ENCODE results near the gene TBC1D10B. TPM values are rescaled to one million over a fixed set of nuclear protein-coding genes. Genes with fewer than 3 reads are reported as not detected.

Gene TBC1D10B, protein sequence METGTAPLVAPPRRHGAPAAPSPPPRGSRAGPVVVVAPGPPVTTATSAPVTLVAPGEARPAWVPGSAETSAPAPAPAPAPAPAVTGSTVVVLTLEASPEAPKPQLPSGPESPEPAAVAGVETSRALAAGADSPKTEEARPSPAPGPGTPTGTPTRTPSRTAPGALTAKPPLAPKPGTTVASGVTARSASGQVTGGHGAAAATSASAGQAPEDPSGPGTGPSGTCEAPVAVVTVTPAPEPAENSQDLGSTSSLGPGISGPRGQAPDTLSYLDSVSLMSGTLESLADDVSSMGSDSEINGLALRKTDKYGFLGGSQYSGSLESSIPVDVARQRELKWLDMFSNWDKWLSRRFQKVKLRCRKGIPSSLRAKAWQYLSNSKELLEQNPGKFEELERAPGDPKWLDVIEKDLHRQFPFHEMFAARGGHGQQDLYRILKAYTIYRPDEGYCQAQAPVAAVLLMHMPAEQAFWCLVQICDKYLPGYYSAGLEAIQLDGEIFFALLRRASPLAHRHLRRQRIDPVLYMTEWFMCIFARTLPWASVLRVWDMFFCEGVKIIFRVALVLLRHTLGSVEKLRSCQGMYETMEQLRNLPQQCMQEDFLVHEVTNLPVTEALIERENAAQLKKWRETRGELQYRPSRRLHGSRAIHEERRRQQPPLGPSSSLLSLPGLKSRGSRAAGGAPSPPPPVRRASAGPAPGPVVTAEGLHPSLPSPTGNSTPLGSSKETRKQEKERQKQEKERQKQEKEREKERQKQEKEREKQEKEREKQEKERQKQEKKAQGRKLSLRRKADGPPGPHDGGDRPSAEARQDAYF
- total RNA-seq, result 41.5 and 49.0 TPM in 2 replicates

DNA sequence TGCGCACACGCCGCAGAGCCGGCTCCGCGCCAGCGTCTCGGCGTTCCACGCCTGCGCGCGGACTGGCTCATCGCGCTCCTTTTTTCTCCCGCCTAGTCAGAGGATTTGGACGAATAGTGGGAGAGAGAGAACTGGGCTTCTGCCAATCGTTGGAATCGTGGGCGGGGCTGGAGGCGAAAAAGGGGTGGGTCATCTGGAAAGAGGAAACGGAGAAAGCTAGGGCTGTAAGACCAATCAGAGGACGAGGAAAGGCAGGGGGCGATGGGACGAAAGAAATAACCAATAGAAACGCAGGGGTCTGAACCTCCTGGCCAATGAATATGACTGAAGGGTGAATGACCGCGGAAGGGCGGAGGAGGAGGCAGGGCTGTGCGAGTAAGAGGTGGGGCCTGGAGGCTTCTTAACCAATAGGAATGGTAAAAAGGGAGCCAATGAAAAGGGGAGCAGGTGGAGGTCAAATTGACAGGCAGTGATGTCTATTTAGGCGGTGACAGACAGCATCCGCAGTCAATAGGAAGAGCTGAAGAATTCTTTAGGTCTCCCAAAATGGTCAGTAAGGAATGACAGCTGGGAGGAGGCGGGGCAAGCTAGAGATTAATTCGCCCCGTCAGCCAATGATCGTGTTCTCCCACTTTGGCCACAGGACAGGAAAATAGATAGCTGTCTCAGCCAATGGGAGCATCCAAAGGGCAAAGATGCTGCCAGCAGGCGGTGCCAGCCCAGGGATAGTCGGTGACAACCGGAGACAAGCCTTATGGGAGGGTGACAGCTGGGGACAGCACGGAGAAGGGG is at the start of gene TBC1D10B:
TSS of gene TBC1D10B (minus strand) at position 39 of the 792 bp plus-strand sequence. CDS start 311 bp downstream, outside the sequence.

DNA sequence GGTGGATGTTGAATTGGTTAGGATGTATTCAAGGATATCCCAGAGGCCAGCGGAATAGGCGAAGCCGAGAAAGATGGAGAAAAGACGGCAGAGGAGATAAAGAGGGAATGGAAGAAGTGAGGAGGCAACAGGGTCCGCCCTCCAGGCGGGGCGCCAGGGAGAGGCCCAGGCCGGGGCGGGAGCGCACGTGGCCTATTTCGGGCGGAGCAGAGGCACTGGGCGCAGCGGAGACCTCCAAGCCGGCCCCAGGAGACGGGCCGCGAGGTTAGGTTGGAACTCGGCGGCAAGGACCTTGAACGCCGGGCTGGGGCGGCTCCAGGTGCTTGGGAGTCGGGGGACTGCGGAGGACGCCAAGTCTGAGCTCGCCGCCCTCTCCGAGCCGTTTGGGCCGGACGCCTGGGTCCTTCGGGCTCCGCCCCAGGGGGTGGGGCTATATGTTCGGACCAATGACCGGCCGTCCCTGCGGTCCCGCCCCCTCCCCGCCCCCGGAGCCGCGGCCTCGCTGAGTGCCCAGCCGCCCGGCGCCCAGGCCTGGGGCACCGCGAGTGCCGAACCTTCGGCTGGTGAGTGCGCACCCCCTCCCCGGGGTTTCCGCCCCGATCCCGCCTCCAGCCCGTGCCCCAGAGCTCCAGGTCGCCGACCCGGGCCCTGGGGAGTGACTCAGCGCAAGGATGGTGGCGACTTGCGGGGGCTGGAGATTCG is 37.0 kb upstream of the TBC1D10B start, which contains the start of gene ZNF771:
TSS of gene ZNF771 (plus strand) at position 505 of the 702 bp plus-strand sequence. CDS start 448 bp downstream, outside the sequence.

DNA sequence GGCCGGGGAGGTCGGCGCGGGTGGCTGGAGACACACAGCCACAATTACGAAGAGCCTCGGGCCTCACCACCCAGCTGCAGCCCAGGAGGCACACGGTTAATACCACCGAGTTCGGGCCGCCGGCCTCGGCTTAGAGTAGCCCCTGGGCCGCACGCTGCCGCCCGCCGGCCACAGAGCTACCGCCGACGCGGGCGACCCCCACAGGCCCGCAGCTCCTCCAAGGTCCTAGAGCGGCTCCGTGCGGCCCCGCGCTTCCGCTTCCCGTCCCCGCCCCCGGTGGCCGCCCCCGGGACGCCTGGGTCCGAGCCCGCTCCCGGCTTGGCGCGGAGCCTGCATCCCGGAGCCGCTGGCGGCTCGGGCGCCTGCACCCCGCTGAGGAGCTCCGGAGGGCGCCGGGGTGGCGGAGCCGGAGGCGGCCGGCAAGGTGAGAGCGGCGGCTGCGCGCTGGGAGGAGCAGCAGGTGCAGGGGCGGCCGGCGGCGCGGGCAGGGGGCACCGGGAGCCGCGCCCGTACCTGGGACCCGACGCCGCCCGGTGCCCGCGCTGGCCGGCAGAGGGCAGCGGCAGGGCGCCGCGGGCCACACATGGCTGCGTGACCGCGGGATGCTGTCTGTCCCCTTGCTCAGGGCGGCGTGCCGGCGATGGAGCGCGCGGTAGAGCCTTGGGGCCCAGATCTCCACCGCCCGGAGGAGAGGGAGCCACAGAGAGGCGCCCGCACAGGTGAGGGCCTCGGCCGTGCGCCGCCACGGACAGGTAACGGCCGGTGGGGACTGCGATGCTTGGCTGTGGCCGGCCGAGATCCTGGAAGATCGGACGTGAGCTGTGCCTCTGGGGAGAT is 25.1 kb upstream of the TBC1D10B start, which contains the start of gene ZNF48:
TSS of gene ZNF48 (plus strand) at position 266 of the 837 bp plus-strand sequence. CDS start at position 641, 375 bp downstream.

DNA sequence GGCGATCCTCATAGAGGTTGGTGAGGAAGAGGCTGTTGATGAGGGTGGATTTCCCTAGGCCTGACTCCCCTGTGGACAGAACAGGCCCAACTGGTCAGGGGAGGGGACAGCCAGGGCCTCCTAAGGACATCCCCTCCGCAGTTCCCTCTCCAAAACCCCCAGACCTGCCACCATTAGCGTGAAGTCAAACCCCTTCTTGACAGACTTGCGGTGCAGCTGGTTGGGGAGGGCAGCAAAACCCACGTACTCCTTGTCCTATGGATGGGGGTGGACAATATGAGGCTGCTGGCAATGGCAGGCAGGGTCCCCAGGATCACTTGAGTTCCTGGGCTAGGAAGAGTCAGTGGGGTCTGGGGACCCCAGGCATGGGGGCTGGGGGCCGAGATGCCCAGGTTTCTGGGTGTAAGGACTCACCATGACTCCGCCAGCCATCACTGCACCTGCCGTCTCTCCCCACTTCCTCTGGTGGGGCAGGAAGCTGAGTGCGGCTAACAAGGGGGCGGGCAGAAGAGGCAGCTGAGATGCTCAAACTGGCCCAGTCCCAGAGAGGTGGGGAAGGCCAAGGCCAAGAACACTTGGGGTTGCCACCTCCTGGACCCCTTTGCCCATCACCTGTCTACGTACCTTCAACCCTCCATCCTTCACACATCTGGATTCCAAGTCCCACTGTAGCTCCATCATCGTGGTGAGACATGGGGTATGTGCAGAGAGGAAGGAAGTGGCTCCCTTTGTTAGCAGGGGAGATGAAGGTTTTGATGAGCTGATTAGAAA is 12.0 kb upstream of the TBC1D10B start, which contains the start of gene SEPTIN1:
TSS of gene SEPTIN1 (minus strand) at position 451 of the 771 bp plus-strand sequence. CDS start at position 432, 19 bp downstream.

GRCh38 chr16:30374538-30374937 is 4.2 kb upstream of the TBC1D10B start, which contains the start of gene MYL11:
Gene MYL11, plus strand, starts transcription at chr16:30374802. Its CDS starts 56 bp downstream, at chr16:30374858.

DNA sequence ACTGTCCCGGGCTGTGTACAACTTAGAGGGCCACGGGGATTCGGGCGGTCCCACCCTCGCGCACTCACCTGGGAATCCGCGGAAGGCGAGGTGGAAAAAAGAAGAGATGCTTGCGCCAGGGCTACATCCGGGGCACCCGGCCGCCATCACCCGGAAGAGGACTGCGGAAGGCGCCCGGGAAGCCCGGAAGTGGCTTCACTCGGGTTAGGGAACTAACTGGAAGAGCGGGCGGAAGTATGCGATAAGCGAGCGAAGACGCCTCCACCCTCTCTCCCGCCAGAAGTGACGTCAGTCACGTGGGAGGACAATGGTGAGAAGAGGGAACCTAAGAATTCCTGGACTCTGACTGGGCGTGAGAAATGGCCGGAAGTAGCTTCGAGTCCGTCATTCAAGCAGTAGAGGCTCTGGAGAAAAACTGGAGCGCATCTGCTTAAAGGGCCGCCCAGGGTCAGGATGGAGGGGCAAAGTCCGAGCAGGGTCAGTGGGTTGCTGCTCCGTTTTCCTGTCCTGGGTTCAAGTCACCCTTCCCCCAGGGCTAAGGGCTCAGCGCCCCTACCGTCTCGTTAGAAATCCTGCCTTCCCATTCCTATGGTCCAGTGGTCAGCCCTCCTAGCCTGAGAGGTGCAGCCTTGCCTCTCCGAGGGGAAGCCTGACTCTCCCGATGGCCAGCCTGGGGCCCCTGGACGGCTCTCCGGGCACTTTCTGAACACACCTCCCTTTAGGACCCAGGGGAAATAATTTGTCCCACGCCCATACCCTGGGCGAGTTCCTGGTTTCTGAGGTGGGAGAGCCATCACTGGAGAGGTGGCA is 14.9 kb downstream of the TBC1D10B start, which contains the start of gene CD2BP2:
TSS of gene CD2BP2 (minus strand) at position 165 of the 810 bp plus-strand sequence. CDS start 627 bp downstream, outside the sequence.

Other genes starting within 250 kb of the TBC1D10B start
- 40.4 and 108 TPM in 2 replicates for gene MAPK3, start 247.3 kb downstream of the TBC1D10B start, total RNA-seq
- gene CORO1A, start 186.9 kb downstream of the TBC1D10B start, total RNA-seq, result 0.50 and 2.6 TPM in 2 replicates
- 14.9 and 139 TPM in 2 replicates for gene BOLA2B, start 176.8 kb downstream of the TBC1D10B start, total RNA-seq
- 35.9 and 55.4 TPM in 2 replicates for gene SLX1A, start 176.6 kb downstream of the TBC1D10B start, total RNA-seq
- gene SULT1A3, start 171.2 kb downstream of the TBC1D10B start, total RNA-seq, result 5.2 and 8.6 TPM in 2 replicates
- gene NPIPB13, start 122.0 kb downstream of the TBC1D10B start, total RNA-seq, result 0.15 and 2.0 TPM in 2 replicates
- 39.0 and 42.6 TPM in 2 replicates for gene CD2BP2, start 15.2 kb downstream of the TBC1D10B start, total RNA-seq
- gene MYL11, start 4.3 kb upstream of the TBC1D10B start, total RNA-seq, result not detected in 2 replicates
- 0.50 TPM in 1 of 2 replicates, not detected in the other for gene SEPTIN1, start 12.1 kb upstream of the TBC1D10B start, total RNA-seq
- gene ZNF48, start 24.9 kb upstream of the TBC1D10B start, total RNA-seq, result 5.4 and 8.3 TPM in 2 replicates
- 15.6 and 20.5 TPM in 2 replicates for gene ZNF771, start 37.1 kb upstream of the TBC1D10B start, total RNA-seq
- 7.9 and 16.9 TPM in 2 replicates for gene DCTPP1, start 59.5 kb upstream of the TBC1D10B start, total RNA-seq
- 14.0 and 14.7 TPM in 2 replicates for gene SEPHS2, start 75.4 kb upstream of the TBC1D10B start, total RNA-seq
- gene ITGAL, start 102.2 kb upstream of the TBC1D10B start, total RNA-seq, result under 0.01 TPM in 1 of 2 replicates, not detected in the other
- 14.3 and 27.5 TPM in 2 replicates for gene ZNF768, start 156.1 kb upstream of the TBC1D10B start, total RNA-seq
- gene ZNF747, start 164.4 kb upstream of the TBC1D10B start, total RNA-seq, result 9.9 and 19.4 TPM in 2 replicates
- gene ZNF764, start 187.9 kb upstream of the TBC1D10B start, total RNA-seq, result 6.3 and 6.5 TPM in 2 replicates
- 13.2 and 13.6 TPM in 2 replicates for gene ZNF688, start 201.2 kb upstream of the TBC1D10B start, total RNA-seq
- 6.4 and 8.3 TPM in 2 replicates for gene ZNF785, start 215.2 kb upstream of the TBC1D10B start, total RNA-seq
- gene ZNF689, start 239.9 kb upstream of the TBC1D10B start, total RNA-seq, result 5.4 and 7.1 TPM in 2 replicates

Measured in smooth muscle cell of trachea (primary cell).